Measurements from ENCODE around the gene ICOS.

- TF ChIP-seq ZBTB33 (IDR thresholded peaks at IDR 0.05), result no peak
- no peak for TF ChIP-seq CTCF (IDR thresholded peaks at IDR 0.05; ENCODE audit: low read depth, low read length, missing input control)
- TF ChIP-seq YY1 (IDR thresholded peaks at IDR 0.05), result no peak
- TF ChIP-seq MAX (IDR thresholded peaks at IDR 0.05), result no peak
- TF ChIP-seq REST (IDR thresholded peaks at IDR 0.05), result no peak
- TF ChIP-seq HNF4A (conservative IDR thresholded peaks at IDR 0.05), result no peak
- no peak for TF ChIP-seq JUND (IDR thresholded peaks at IDR 0.05)
- TF ChIP-seq RAD21 (IDR thresholded peaks at IDR 0.05), result no peak
- TF ChIP-seq ATF3 (IDR thresholded peaks at IDR 0.05), result no peak
- no peak for TF ChIP-seq TAF1 (conservative IDR thresholded peaks at IDR 0.05)
- no peak for TF ChIP-seq RXRA (IDR thresholded peaks at IDR 0.05)
- TF ChIP-seq SP1 (IDR thresholded peaks at IDR 0.05), result no peak
Measured at GRCh38 chr2:203893401-203893800, 43.2 kb upstream of the ICOS start.

Measured in liver (tissue), 3 donors.